ENCODE results near the gene PHACTR3.

PHACTR3 gene

GRCh38 chr20:59779656-59780380, 175.5 kb downstream of the PHACTR3 start:
- no peak for DNase-seq

DNA sequence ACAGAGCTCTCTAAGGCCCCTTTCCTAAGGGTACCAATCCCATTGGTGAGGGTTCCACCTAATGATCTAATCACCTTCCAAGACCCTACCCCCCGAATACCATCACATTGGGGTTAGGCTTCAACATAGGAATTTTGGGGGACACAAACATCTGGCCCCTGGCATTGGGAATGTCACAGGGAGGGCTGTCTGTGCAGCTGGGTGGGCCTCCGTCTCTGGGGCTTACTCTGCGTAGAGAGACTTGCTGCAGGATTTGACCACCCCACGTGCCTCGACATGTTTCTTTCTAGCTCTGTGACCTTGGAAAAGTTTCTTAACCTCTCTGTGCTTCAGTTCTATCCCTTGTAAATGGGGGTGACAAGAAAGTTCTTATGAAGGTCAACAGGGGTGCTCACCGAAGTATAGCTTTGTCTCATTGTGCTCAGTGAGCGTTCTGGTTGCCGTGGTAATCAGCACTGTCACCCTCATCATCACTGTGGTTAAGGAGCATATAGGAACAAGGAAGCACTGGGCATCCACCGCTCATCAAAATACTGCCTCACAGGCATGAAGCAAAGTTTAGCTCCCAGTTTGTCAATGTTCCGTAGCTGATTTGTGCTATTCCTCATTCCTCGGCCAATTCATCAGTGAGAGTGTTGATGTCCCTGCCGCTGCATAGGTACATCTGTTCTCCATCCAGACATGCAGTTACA, 176.3 kb downstream of the PHACTR3 start:
- DNase-seq: no peak

- no peak for DNase-seq
These were observed 176.9 kb downstream of the PHACTR3 start for GRCh38 chr20:59781226-59781625.

DNA sequence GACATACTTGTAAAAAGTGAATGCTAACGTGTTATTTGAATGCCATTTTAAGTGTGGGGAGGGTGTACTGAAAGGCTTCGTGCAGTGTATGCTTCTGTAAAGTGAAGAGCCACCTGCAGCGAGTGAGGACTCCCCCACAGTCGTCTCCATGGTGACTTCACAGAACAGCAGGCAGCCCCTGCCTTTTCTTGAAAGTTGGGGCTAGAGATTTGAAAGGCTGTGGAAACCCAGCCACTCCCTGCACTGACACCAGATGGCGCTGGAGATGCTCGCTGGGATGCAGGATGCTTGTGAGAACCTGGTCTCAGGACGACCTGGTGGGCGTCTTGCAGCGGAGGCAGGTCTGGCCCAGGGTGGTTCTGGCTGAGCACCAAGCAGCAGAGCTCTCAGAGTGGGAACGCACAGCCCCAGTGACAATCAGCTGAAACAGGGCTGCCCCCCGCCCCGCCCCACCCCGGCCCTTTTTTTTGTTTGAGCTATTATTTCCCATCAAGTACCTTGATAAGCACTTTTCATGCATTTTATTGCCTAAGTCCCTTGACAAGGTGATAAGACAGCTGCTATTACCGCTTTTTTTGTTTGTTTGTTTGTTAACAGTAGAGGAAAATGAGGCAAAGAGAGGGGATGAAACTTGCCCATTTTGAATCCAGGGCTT, 178.8 kb downstream of the PHACTR3 start:
- DNase-seq: peak in 8 of 14 donors; percentile 7 to 44 (median 34)

- DNase-seq: no peak
These were observed 179.3 kb downstream of the PHACTR3 start for GRCh38 chr20:59783641-59784010.

- DNase-seq: peak in 1 of 14 donors; percentile 23
These were observed 180.0 kb downstream of the PHACTR3 start for GRCh38 chr20:59784365-59784764.

DNA sequence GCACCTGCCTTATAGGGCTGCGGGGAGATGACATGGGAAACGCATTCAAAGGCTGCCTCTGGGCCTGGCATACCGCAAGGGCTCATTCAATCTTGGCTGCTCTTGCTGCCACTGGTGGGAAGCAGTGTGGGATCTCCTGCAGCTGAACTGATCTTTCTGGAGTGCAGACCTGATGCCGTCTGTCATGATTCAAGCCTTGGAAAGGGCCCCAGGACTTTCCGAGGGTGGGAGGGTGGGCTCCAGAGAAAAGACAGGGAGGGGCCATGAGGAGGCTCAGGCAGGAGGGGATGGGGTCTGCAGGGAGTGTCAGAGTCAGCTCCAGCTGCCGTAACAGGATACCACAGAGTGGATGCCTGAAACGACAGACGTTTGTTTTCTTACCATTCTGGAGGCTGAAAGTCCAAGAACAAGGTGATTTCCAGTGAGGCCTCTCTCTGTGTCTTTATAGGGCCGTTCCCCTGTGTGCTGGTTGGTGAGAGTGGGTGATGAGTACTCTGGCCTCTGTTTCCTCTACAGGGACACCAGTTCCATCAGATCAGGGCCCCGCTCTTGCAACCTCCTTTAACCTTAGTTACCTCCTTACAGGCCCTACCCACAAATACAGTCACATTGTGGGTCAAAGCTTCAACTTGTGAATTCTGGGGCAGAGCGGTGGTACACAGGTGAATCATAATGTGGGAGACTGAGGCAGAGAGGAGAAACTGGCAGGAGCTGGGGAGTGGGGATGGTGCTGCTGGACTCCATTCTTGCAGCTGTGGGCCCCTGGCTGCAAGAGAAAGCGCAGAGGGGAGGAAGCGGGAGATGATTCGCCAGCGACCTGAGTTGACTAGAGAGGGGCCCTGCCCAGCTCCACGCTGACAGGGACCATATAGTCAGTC, 180.7 kb downstream of the PHACTR3 start:
- DNase-seq: peak in 1 of 14 donors; percentile 23

DNA sequence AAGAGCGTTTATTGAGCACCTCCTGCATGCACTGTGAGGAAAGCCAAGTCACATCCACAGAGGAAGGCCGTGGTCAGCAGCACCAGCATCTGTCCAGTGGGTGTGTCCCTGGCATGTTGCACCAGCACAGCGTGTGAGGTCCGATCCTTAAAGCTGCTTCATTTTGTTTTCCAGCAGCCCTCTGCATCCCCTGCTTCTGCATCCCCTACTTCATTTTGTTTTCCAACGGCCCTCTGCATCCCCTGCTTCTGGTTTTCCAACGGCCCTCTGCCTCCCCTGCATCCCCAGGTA, 181.3 kb downstream of the PHACTR3 start:
- no peak for DNase-seq

DNA sequence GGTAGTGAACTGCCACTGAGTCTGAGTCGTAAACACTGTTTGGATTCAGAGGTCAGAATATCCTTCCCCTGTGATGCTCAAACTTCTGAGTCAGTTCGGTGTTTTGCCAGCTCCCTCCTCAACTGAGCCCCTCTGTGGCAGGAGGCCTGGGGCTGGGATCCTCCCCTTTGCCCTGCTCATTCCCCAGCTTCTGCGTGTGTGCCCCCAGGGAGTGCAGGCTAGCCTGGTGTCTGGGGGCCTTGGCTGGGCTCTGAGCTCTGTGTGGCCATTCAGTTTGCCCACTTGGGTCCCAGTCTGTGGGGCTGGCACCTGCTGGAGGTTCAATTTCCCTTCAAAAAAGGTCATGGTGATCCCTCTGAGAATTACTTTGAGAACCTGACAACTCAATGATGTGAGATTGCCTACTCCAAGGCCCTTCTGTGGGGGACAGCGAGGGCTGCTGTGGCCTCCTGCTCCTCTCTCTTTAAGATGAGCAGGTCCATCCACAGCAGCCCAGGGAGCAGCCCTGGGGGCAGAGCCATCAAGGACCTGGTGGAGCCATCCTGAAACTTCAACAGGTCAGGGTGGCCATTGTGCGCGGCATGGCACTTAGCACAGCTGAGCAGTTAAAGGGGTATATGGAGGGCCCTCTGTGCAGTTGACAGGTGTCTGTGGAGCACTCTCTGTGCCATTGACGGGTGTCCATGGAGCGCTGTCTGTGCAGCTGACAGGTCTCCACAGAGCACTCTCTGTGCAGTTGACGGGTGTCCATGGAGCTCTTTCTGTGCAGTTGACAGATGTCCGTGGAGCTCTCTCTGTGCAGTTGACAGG, 181.9 kb downstream of the PHACTR3 start:
- no peak for DNase-seq

DNA sequence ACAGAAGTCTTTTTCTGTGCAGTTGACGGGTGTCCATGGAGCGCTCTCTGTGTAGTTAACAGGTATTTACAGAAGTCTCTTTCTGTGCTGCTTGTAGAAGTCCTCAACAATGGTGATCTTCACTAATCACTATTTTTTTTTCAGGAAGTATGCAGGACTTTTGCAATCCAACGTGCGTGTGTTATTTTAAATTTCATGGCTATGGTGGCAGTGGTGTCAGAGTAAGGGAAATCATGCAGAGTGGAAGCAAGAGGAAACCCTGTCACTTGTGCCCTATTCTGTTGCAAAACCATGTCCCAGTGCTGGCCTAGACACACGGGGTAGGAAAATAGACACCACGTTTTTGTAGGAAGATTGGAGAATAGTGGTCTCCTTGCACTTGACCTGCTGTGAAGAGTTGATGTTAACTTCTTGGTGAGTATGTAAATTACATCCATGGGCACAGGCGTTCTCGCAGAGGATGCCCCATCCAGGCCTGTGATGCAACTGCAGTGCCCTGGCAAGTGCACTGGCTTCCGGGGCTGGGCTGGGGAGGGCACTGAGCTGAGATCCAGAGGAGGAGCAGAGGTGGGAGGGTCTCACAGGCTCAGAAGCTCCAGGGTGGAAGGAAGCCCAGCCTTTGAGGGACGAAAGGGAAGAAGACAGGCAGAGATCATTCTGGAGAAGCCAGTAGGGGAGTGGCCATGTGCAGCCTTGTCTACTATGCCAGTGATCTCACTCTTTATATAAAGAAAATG, 182.6 kb downstream of the PHACTR3 start:
- DNase-seq: no peak

GRCh38 chr20:59787538-59787890, 183.2 kb downstream of the PHACTR3 start:
- no peak for DNase-seq

DNA sequence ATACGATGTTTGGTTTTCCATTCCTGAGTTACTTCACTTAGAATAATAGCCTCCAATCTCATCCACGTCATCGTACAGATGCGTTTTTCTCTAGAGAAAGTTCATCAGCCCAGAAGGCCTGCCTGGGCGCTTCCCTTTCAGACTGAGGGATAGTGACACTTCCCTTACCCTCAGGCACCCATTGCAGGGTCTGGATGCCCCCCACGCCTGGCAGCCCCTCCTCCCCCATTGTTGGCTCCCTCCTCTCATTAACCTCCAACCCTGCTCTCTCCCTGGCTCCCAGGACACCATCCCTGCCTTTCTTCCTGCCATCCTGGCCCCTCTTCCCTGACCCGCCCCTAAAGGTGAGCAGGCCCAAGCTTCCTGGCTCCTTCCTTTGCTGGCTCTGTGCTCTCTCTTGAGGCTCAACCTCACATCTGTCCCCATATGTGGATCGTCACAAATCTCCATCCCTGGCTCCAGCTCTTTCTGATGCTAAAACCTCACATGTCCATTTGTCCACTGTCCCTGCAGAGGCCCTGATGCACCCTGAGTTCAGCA, 183.9 kb downstream of the PHACTR3 start:
- no peak for DNase-seq

DNA sequence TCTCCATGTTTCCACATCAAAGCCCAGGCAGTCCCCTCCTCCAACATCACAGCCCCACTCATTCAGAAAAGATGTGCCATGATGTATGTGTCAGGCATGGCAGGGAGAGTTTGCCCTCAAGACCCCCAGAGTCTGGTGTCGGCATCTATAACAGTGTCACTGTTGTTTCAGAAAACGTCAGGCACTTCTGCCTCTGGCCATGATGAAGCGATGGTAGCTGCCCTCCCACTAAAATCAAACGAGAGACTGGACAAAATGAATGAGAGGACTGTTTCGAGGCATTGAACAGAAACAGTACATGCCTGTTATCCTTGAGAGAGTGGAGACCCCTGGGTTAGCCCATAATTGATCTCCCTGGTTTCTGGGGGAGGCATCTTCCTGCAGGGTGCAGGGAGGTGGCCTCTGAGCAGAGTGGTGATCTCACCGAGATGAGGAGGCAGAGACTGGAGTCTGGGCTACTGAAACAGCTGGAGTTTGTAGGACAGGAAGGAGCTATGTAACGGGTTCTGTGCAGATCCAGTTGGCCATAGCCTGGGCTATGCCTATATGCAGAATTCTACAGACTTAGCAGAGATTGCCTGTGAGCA, 184.6 kb downstream of the PHACTR3 start:
- no peak for DNase-seq

DNA sequence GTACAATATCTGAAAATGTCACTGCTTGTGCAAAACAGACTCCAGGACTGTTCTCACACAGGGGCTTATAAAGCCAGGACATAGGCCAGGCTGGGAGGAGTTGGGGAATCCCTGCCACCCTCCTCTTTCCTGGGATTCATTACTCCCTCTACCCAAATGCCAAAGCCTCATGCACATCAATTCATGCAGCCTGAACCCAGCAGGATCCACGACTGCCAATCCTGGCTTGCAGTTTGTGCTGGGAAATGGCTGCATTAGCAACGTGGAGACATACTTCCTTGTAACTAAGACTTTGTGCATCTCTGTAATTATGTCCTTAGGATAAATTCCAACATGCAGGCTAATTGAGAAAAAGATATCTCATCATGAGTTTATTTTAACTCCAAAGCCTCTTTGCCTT, 185.3 kb downstream of the PHACTR3 start:
- no peak for DNase-seq

DNA sequence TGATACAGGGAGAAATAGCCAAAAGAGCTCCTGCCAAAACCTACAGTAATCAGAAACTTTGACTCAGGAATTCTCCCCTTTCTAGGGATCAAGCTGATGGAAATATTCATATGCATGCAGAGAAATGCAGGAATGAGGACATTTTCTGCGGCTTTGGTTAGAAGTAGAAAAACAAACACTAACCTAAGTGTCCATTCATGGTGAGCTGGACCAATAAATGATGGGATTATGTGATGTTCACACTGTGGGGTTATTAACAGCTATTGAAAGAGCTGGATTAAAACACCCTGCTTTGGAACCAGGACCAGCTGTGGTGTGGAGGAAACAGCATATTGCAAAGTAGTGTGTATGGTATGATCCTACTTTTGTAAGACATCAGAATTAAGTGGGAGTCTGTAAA, 186.0 kb downstream of the PHACTR3 start:
- no peak for DNase-seq

DNA sequence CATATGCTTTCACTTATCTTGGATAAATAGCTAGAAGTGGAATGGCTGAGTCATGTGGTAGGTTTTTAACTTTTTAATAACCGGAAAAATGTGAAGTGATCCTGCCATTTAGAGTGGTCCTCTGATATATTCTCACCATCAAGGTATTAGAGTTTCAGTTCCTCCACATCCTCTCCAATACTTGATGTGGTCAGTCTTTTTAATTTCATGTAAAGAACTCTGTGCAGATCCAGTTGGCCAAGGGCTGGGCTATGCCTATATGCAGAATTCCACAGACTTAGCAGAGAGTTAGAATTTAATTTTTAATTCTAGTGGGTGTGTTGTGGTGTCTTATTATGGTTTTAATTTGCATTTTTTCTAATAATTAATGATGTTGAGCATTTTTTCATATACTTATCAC, 188.0 kb downstream of the PHACTR3 start:
- DNase-seq: no peak

- no peak for DNase-seq
These were observed 190.2 kb downstream of the PHACTR3 start for GRCh38 chr20:59794555-59794954.

DNA sequence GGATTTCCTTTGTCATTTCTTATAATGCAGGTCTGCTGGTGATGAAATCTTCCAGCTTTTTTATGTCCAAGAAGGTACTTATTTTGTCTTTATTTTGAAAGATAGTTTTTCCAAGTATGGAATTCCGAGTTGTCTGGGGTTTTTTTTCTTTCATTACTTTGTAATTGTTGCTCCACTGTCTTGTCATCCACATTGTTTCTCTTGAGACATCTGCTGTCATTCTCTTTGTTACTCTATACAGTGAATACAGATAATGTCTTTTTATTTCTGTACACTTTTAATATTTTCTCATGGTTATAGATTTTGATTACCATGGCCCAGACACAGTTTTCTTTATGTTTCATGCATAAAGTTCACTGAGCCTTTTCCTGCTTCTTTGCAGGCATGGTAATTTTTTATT, 196.0 kb downstream of the PHACTR3 start:
- DNase-seq: no peak

GRCh38 chr20:59802018-59802417, 197.7 kb downstream of the PHACTR3 start:
- DNase-seq: no peak

- DNase-seq: peak in 2 of 14 donors; percentile 5 to 59
These were observed 198.3 kb downstream of the PHACTR3 start for GRCh38 chr20:59802471-59803221.

Data from C1 segment of cervical spinal cord (tissue), 14 donors.